HepG2 (cell line): ENCODE measurements around the gene NCF4. TPM values are rescaled to one million over a fixed set of nuclear protein-coding genes. Genes with fewer than 3 reads are reported as not detected.

ENCODE experiments used
- ATAC-seq: fragments of 200-7000 bp; cut with Tn5 transposase; 3 replicates; pipeline ENCODE4 v1.9.1; 2020; ENCODE audit warnings: mild to moderate bottlenecking, moderate library complexity
- BruUV-seq: library from RNA; stranded (reverse); fragments of 400-500 nt; replicated peaks from 2 replicates; lab custom pipeline; 2021; lab: Mats Ljungman, UMichigan
- CTCF ChIA-PET: fragments of 300-600 bp; formaldehyde crosslinking; extraction: SDS; loops from one replicate; lab custom pipeline; 2021; ENCODE audit warnings: low total read pairs, inconsistent platforms, low intra/inter-chr PET ratio; lab: Yijun Ruan, JAX
- POLR2A ChIA-PET: fragments of 350-600 bp; sonication (Branson Sonifier 250); formaldehyde crosslinking; loops from one replicate; lab custom pipeline; 2020; ENCODE audit warnings: antibody characterized with exemption, inconsistent platforms; lab: Yijun Ruan, JAX
- DNase-seq: peaks from one replicate; pipeline ENCODE4 v3.0.0-alpha.2; 2015; ENCODE audit warnings: low spot score
- FAIRE-seq: peaks from 3 replicates; lab custom pipeline; 2011; peaks lifted over from hg19 to GRCh38; lab: Jason Lieb, UNC
- H2AFZ ChIP-seq: one replicate; pipeline ENCODE4 v1.6.1; 2011; ENCODE audit warnings: low read length, inconsistent platforms
- H3K27ac ChIP-seq: fragments of 300-600 bp; 3 replicates; pipeline ENCODE4 v1.8.0; 2011; ENCODE audit warnings: mixed run types, mild to moderate bottlenecking, mixed read lengths, low read length, inconsistent platforms; ENCODE audit not compliant: insufficient read depth; ENCODE audit errors: extremely low read length
- H3K27me3 ChIP-seq, 2 experiments: fragments of 200-600 bp in 1 of 2; 2 replicates in 1 of 2; 3 replicates in 1 of 2; pipeline versions ENCODE4 v1.6.0 to v1.8.0; 2011; ENCODE audit warnings: low read length in 2 of 2, mild to moderate bottlenecking in 2 of 2, moderate library complexity in 2 of 2, inconsistent platforms in 1 of 2; ENCODE audit not compliant: insufficient read depth in 2 of 2, control insufficient read depth in 1 of 2
- H3K36me3 ChIP-seq, 2 experiments: fragments of 200-600 bp in 1 of 2; replicated peaks in 1 of 2; 2 replicates in 1 of 2; 3 replicates in 1 of 2; pipeline versions ENCODE4 v1.5.1 to v1.8.0; 2011; ENCODE audit warnings: low read length in 2 of 2, inconsistent platforms in 1 of 2; ENCODE audit not compliant: insufficient read depth in 2 of 2, control insufficient read depth in 1 of 2
- H3K4me1 ChIP-seq: 2 replicates; pipeline ENCODE4 v1.5.1; 2012; ENCODE audit warnings: low read length, inconsistent platforms; ENCODE audit not compliant: insufficient read depth
- H3K4me2 ChIP-seq: 2 replicates; pipeline ENCODE4 v1.6.0; 2011; ENCODE audit warnings: low read depth, low read length, inconsistent platforms
- H3K4me3 ChIP-seq, 3 experiments: fragments of 200-600 bp in 1 of 3; sonication (generic), shearing (Covaris generic) in 1 of 3; replicated peaks in 1 of 3; 2 replicates each; pipeline ENCODE4 v1.5.1; 2011 to 2016; ENCODE audit warnings: low read length in 3 of 3, inconsistent platforms in 2 of 3, low read depth in 2 of 3, mild to moderate bottlenecking in 2 of 3, control low read depth in 1 of 3, mixed read lengths in 1 of 3; ENCODE audit not compliant: insufficient read depth in 1 of 3
- H3K79me2 ChIP-seq: one replicate; pipeline ENCODE4 v1.6.1; 2011; ENCODE audit warnings: low read length, inconsistent platforms; ENCODE audit not compliant: insufficient read depth
- H3K9ac ChIP-seq: 2 replicates; pipeline ENCODE4 v1.6.0; 2011; ENCODE audit warnings: mild to moderate bottlenecking, low read depth, low read length, inconsistent platforms; ENCODE audit not compliant: insufficient read depth
- H3K9me3 ChIP-seq: 2 replicates; pipeline ENCODE4 v1.5.1; 2012; ENCODE audit warnings: mild to moderate bottlenecking, low read length
- H4K20me1 ChIP-seq: 2 replicates; pipeline ENCODE4 v1.6.0; 2011; ENCODE audit warnings: inconsistent platforms, mild to moderate bottlenecking, low read length, moderate library complexity; ENCODE audit not compliant: insufficient read depth
- ATF7-NPFF ChIP-seq: sonication (generic); formaldehyde crosslinking; IDR thresholded peaks from 2 replicates; pipeline ENCODE4 v1.8.1; 2023; ENCODE audit warnings: mild to moderate bottlenecking, low read depth, missing genetic modification reagents, moderate library complexity
- RBM22 ChIP-seq: fragments of 200-400 bp; formaldehyde crosslinking; optimal IDR thresholded peaks from 2 replicates; pipeline ENCODE3; 2017; ENCODE audit warnings: mild to moderate bottlenecking, low read length, moderate library complexity
- SALL2 ChIP-seq: sonication (generic); formaldehyde crosslinking; IDR thresholded peaks from 2 replicates; pipeline ENCODE4 v1.8.1; 2023; ENCODE audit warnings: mild to moderate bottlenecking, missing genetic modification reagents, inconsistent platforms
- SOX6 ChIP-seq, 2 experiments: fragments of 450-650 bp in 1 of 2; sonication (generic) in 1 of 2; formaldehyde crosslinking in 1 of 2; IDR thresholded peaks; 2 replicates each; pipeline versions ENCODE4 v1.4.0 to v1.6.1; 2017 to 2020; ENCODE audit warnings: antibody characterized with exemption in 1 of 2, mild to moderate bottlenecking in 1 of 2, missing genetic modification reagents in 1 of 2
- SRY ChIP-seq: sonication (generic); formaldehyde crosslinking; IDR thresholded peaks from 2 replicates; pipeline ENCODE4 v1.8.0; 2022; ENCODE audit warnings: mild to moderate bottlenecking, missing genetic modification reagents
- ZNF7 ChIP-seq: IDR thresholded peaks from 2 replicates; pipeline ENCODE4 v1.6.1; 2016; ENCODE audit warnings: missing biosample characterization, missing genetic modification reagents
- WGBS: methylation state at CpG from one replicate; pipeline ENCODE4 v1.1.6; 2017; ENCODE audit warnings: low lambda C conversion rate; 5-methylcytosine and 5-hydroxymethylcytosine counted together
- in situ Hi-C: cut with HindIII; loops from 2 replicates; pipeline ENCODE4 v1.10.0; 2017; ENCODE audit warnings: low pct_unique_long_range_greater_than_20kb; ENCODE audit not compliant: extremely low pct_ligation_motif_present
- intact Hi-C: fragments of 100-400 bp; cut with micrococcal nuclease; formaldehyde crosslinking; loops from one replicate; pipeline ENCODE4 v1.10.0; 2022; ENCODE audit not compliant: unreplicated experiment
- polyA plus RNA-seq, 8 experiments: library from polyadenylated mRNA; depleted of rRNA in 3 of 8; stranded (reverse) in 7 of 8; unstranded in 1 of 8; fragments of >200 nt; fragmentation: Illumina TruSeq in 4 of 8; extraction: Trizol in 4 of 8; gene quantifications; 2 replicates each; pipeline versions ENCODE4 v1.2.1 to v1.2.3, GENCODE V29; 2011 to 2016; ENCODE audit warnings: low read depth in 4 of 8, missing spikeins in 1 of 8, mixed read lengths in 1 of 8; ENCODE audit not compliant: insufficient read depth in 1 of 8
- total RNA-seq, 5 experiments: library from RNA; depleted of rRNA; stranded (reverse); fragments of >200 nt; fragmentation: Illumina TruSeq; extraction: Trizol; gene quantifications; 2 replicates each; pipeline ENCODE4 v1.2.3, GENCODE V29; 2016; ENCODE audit warnings: low read depth in 1 of 5
- TF ChIP-seq, protein P1 (sequence below): sonication (generic); formaldehyde crosslinking; IDR thresholded peaks from 2 replicates; pipeline ENCODE4 v1.5.0; 2020; ENCODE audit warnings: mild to moderate bottlenecking, missing genetic modification reagents

NCF4 gene
- total and polyA plus RNA-seq, 2 of the 13 experiments (the other 11 are each of a cell fraction or from before 2014, with no cell fraction given) = not detected

DNA sequence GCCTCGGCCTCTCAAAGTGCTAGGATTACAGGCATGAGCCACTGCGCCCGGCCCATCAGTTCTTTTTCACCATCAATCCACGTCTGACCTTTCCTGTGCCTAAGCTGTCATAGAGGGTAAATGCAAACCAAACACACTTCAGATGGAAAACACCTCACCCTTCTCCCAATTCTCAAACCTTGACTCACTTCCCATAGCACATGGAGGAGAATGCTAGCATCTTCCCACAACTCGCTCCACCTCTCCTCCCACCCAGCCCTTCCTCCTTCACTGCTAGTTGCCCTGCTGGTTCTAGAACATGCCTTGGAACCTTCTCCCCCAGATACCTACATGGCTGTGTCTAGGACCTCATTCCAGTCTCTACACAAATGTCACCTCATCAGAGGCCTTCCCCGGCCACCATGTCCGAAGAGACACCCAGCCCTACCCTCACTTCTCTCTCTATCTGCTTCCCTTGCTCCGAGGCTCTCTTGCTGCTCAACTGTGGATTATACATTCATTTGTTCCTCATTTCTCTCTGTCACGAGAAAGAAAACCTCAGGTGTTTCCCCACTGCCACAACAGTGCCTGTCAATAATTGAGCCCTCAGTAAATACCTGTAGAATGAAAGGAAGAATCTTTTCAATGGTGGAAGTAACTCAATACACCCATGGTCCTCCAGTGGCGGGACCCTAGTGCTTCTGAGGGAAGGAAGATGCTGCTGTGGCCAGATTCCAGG is 21.3 kb upstream of the NCF4 start (continued):
- TF ChIP-seq SRY (CRISPR knock-in tag) = no peak
- no peak for TF ChIP-seq ATF7-NPFF
- TF ChIP-seq ZNF7 = no peak
- TF ChIP-seq RBM22 = no peak
- no peak for TF ChIP-seq SALL2 (CRISPR knock-in tag)
- TF ChIP-seq SOX6 (IDR thresholded peaks at IDR 0.05) = no peak
- no peak for TF ChIP-seq SOX6 (CRISPR knock-in tag; IDR thresholded peaks at IDR 0.05)

DNA sequence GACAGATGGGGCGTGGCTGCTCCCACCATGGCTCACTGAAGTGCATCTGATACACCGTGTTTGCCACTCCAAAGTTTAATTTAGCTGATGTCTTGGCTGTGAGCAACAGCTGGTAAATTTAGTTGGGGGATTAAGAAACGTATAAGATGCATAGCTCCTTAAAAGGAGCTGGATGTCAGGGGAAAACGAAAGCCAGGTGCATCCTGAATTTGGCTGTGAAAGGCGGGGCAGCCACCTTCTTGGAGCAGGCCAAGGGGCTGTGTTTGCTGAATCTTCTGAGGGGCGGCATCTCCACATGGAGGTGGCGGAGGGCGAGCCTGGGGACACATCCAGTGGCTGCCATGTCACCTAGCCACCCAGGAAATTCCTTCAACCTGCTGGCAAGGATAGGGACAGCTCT is 20.7 kb upstream of the NCF4 start:
- intact Hi-C loops = no loop called here
- Histone ChIP-seq H3K9ac (no peak overlapping the region), H3K4me3 (no peak overlapping the region), H2AFZ (no peak overlapping the region), H3K79me2 (no peaks in the 10 kb centered on the region), H3K9me3 (no peaks in the 10 kb centered on the region), H4K20me1 (no peaks in the 10 kb centered on the region), H3K4me2 (no peak overlapping the region), H3K27me3 (peaks cover 0 to 6% of the 10 kb centered on the region in 2 experiments; a peak in 2 of 5 replicates), H3K4me1 (no peaks in the 10 kb centered on the region), H3K27ac (no peak overlapping the region), H3K36me3 (no peaks in the 10 kb centered on the region)
- FAIRE-seq (no peak), DNase-seq (no peak), ATAC-seq (no peak)
- BruUV-seq = no TSS peak
- in situ Hi-C loops = no loop called here
- TF ChIP-seq, protein P1, sequence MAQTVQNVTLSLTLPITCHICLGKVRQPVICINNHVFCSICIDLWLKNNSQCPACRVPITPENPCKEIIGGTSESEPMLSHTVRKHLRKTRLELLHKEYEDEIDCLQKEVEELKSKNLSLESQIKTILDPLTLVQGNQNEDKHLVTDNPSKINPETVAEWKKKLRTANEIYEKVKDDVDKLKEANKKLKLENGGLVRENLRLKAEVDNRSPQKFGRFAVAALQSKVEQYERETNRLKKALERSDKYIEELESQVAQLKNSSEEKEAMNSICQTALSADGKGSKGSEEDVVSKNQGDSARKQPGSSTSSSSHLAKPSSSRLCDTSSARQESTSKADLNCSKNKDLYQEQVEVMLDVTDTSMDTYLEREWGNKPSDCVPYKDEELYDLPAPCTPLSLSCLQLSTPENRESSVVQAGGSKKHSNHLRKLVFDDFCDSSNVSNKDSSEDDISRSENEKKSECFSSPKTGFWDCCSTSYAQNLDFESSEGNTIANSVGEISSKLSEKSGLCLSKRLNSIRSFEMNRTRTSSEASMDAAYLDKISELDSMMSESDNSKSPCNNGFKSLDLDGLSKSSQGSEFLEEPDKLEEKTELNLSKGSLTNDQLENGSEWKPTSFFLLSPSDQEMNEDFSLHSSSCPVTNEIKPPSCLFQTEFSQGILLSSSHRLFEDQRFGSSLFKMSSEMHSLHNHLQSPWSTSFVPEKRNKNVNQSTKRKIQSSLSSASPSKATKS (CRISPR knock-in tag) = no peak
- WGBS = 12% methylated on average over 4 of the region's 8 CpGs
- POLR2A ChIA-PET = no interaction called here
- CTCF ChIA-PET = no interaction called here
